Tibial nerve (tissue), 3 donors: ENCODE data around the gene KRT5.

ENCODE experiments used
- POLR2A ChIP-seq, 2 donors: fragments of 450-650 bp; IDR thresholded peaks; one replicate each; pipeline ENCODE4 v1.6.1; 2017; ENCODE audit warnings: antibody characterized with exemption in 2 of 2, mild to moderate bottlenecking in 2 of 2, moderate library complexity in 2 of 2
- TF ChIP-seq, protein P1 (sequence below), 5 experiments: fragments of 200-600 bp in 3 of 5; fragments of 450-650 bp in 2 of 5; sonication (generic) in 3 of 5; IDR thresholded peaks; one replicate each; pipeline ENCODE4 v1.5.1; 2016 to 2019; ENCODE audit warnings: antibody characterized with exemption in 5 of 5, mild to moderate bottlenecking in 3 of 5, moderate library complexity in 2 of 5

DNA sequence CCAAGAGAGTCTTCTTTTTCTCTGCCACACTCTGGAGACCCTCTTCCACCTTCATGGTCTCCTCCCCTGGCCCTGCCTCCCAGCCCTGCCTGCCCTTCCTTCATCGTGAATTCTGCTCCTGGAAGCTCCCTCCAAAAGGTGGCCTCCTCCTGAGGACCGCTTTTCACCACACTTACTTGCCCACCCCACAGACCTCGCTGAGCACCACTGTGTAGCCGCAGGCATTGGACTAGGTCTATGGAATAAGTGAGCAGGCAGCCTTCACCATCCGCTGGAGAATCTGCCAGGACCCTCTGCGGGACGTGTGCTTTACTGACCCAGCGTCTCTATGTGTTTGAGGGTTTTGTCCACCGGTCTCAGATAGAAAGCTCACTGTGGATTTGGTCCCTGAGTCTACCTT lies 9.7 kb upstream of the KRT5 start:
- no peak for TF ChIP-seq POLR2A (IDR thresholded peaks at IDR 0.05)
- TF ChIP-seq, protein P1, sequence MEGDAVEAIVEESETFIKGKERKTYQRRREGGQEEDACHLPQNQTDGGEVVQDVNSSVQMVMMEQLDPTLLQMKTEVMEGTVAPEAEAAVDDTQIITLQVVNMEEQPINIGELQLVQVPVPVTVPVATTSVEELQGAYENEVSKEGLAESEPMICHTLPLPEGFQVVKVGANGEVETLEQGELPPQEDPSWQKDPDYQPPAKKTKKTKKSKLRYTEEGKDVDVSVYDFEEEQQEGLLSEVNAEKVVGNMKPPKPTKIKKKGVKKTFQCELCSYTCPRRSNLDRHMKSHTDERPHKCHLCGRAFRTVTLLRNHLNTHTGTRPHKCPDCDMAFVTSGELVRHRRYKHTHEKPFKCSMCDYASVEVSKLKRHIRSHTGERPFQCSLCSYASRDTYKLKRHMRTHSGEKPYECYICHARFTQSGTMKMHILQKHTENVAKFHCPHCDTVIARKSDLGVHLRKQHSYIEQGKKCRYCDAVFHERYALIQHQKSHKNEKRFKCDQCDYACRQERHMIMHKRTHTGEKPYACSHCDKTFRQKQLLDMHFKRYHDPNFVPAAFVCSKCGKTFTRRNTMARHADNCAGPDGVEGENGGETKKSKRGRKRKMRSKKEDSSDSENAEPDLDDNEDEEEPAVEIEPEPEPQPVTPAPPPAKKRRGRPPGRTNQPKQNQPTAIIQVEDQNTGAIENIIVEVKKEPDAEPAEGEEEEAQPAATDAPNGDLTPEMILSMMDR (IDR thresholded peaks at IDR 0.05) = no peak
